ENCODE measurements around the gene REN.

REN gene

GRCh38 chr1:204166219-204166618 is at the start of gene REN:
Gene REN (minus strand): TSS chr1:204166337. CDS start chr1:204166293, 44 bp downstream.
- DNase-seq (ENCODE audit: low read depth in 2 of 2, low spot score in 1 of 2), result no peak

- DNase-seq (ENCODE audit: low read depth in 2 of 2, low spot score in 1 of 2), result no peak
Observed at GRCh38 chr1:204213668-204214662, 47.8 kb upstream of the REN start, which contains the start of gene GOLT1A. Gene GOLT1A (minus strand): TSS chr1:204213988. CDS start chr1:204213906, 82 bp downstream.

- no peak for DNase-seq (ENCODE audit: low read depth in 2 of 2, low spot score in 1 of 2)
Observed at GRCh38 chr1:204212715-204213114, 46.6 kb upstream of the REN start.

- no peak for DNase-seq (ENCODE audit: low read depth in 2 of 2, low spot score in 1 of 2)
Observed at GRCh38 chr1:204211046-204211445, 44.9 kb upstream of the REN start.

GRCh38 chr1:204207136-204207616 is 41.0 kb upstream of the REN start:
- DNase-seq (ENCODE audit: low read depth in 2 of 2, low spot score in 1 of 2), result peak; percentile 35 to 59

GRCh38 chr1:204206121-204206520 is 40.0 kb upstream of the REN start:
- no peak for DNase-seq (ENCODE audit: low read depth in 2 of 2, low spot score in 1 of 2)

- DNase-seq (ENCODE audit: low read depth in 2 of 2, low spot score in 1 of 2), result no peak
Observed at GRCh38 chr1:204205486-204205885, 39.3 kb upstream of the REN start.

- DNase-seq (ENCODE audit: low read depth in 2 of 2, low spot score in 1 of 2), result no peak
Observed at GRCh38 chr1:204204944-204205343, 38.8 kb upstream of the REN start.

- DNase-seq (ENCODE audit: low read depth in 2 of 2, low spot score in 1 of 2), result no peak
Observed at GRCh38 chr1:204203206-204203767, 37.1 kb upstream of the REN start.

GRCh38 chr1:204202481-204202880 is 36.3 kb upstream of the REN start:
- no peak for DNase-seq (ENCODE audit: low read depth in 2 of 2, low spot score in 1 of 2)

- no peak for DNase-seq (ENCODE audit: low read depth in 2 of 2, low spot score in 1 of 2)
Observed at GRCh38 chr1:204201348-204202040, 35.4 kb upstream of the REN start.

GRCh38 chr1:204199579-204199978 is 33.4 kb upstream of the REN start:
- no peak for DNase-seq (ENCODE audit: low read depth in 2 of 2, low spot score in 1 of 2)

- no peak for DNase-seq (ENCODE audit: low read depth in 2 of 2, low spot score in 1 of 2)
Observed at GRCh38 chr1:204198348-204199340, 32.5 kb upstream of the REN start.

GRCh38 chr1:204197068-204197467 is 30.9 kb upstream of the REN start:
- DNase-seq (ENCODE audit: low read depth in 2 of 2, low spot score in 1 of 2), result no peak

GRCh38 chr1:204196068-204196795 is 30.1 kb upstream of the REN start, which contains the start of gene KISS1:
Gene KISS1 (minus strand): TSS chr1:204196491. CDS start chr1:204192876, 3,615 bp downstream.
- DNase-seq (ENCODE audit: low read depth in 2 of 2, low spot score in 1 of 2), result no peak

GRCh38 chr1:204194771-204195170 is 28.6 kb upstream of the REN start:
- no peak for DNase-seq (ENCODE audit: low read depth in 2 of 2, low spot score in 1 of 2)

- no peak for DNase-seq (ENCODE audit: low read depth in 2 of 2, low spot score in 1 of 2)
Observed at GRCh38 chr1:204194080-204194479, 27.9 kb upstream of the REN start.

GRCh38 chr1:204192589-204193352 is 26.6 kb upstream of the REN start:
- no peak for DNase-seq (ENCODE audit: low read depth in 2 of 2, low spot score in 1 of 2)

GRCh38 chr1:204192046-204192445 is 25.9 kb upstream of the REN start:
- DNase-seq (ENCODE audit: low read depth in 2 of 2, low spot score in 1 of 2), result no peak
